Measurements from ENCODE around the gene ZNF556.
"Not testable (repeated sequence)": the region's sequence is repeated elsewhere in the genome, so short reads cannot be mapped to it uniquely, and the experiment has no call there.

The ZNF556 gene

GRCh38 chr19:2853015-2853606 lies 14.0 kb upstream of the ZNF556 start:
- no peak overlapping the region for H3K4me3 ChIP-seq (ENCODE audit: low read depth, low read length)

- H3K4me3 ChIP-seq (ENCODE audit: low read depth, low read length), result no peak overlapping the region
Observed at GRCh38 chr19:2854849-2855248, 12.3 kb upstream of the ZNF556 start.

GRCh38 chr19:2856457-2857050 lies 10.6 kb upstream of the ZNF556 start:
- no peak overlapping the region for H3K4me3 ChIP-seq (ENCODE audit: low read depth, low read length)

GRCh38 chr19:2858864-2859263 lies 8.3 kb upstream of the ZNF556 start:
- H3K4me3 ChIP-seq (ENCODE audit: low read depth, low read length), result no peak overlapping the region

- H3K4me3 ChIP-seq (ENCODE audit: low read depth, low read length), result no peak overlapping the region
Observed at GRCh38 chr19:2863816-2864215, 3.3 kb upstream of the ZNF556 start.

GRCh38 chr19:2865334-2866100 lies 1.6 kb upstream of the ZNF556 start:
- no peak overlapping the region for H3K4me3 ChIP-seq (ENCODE audit: low read depth, low read length)

GRCh38 chr19:2866495-2867024 lies 575 bp upstream of the ZNF556 start:
- no peak overlapping the region for H3K4me3 ChIP-seq (ENCODE audit: low read depth, low read length)

- H3K4me3 ChIP-seq (ENCODE audit: low read depth, low read length), result no peak overlapping the region
Observed at GRCh38 chr19:2869618-2870017, 2.5 kb downstream of the ZNF556 start.

GRCh38 chr19:2872175-2872574 lies 5.0 kb downstream of the ZNF556 start:
- H3K4me3 ChIP-seq (ENCODE audit: low read depth, low read length), result not testable (repeated sequence)

- H3K4me3 ChIP-seq (ENCODE audit: low read depth, low read length), result no peak overlapping the region
Observed at GRCh38 chr19:2877398-2878331, 10.5 kb downstream of the ZNF556 start.

GRCh38 chr19:2883686-2884439 lies 16.7 kb downstream of the ZNF556 start:
- H3K4me3 ChIP-seq (ENCODE audit: low read depth, low read length), result no peak overlapping the region

- H3K4me3 ChIP-seq (ENCODE audit: low read depth, low read length), result no peak overlapping the region
Observed at GRCh38 chr19:2885736-2886135, 18.6 kb downstream of the ZNF556 start.

- no peak overlapping the region for H3K4me3 ChIP-seq (ENCODE audit: low read depth, low read length)
Observed at GRCh38 chr19:2887391-2887914, 20.3 kb downstream of the ZNF556 start.

- H3K4me3 ChIP-seq (ENCODE audit: low read depth, low read length), result no peak overlapping the region
Observed at GRCh38 chr19:2888731-2889224, 21.6 kb downstream of the ZNF556 start.

GRCh38 chr19:2890531-2890930 lies 23.4 kb downstream of the ZNF556 start:
- H3K4me3 ChIP-seq (ENCODE audit: low read depth, low read length), result not testable (repeated sequence)

GRCh38 chr19:2896694-2897093 lies 29.6 kb downstream of the ZNF556 start:
- H3K4me3 ChIP-seq (ENCODE audit: low read depth, low read length), result no peak overlapping the region

- peak within 1 kb of the TSS; percentile 80 for H3K4me3 ChIP-seq (ENCODE audit: low read depth, low read length)
Observed at GRCh38 chr19:2900296-2901252, 33.4 kb downstream of the ZNF556 start, which contains the start of gene ZNF57. Gene ZNF57 (plus strand): TSS chr19:2900928. CDS start chr19:2901046, 118 bp downstream.

- H3K4me3 ChIP-seq (ENCODE audit: low read depth, low read length), result no peak overlapping the region
Observed at GRCh38 chr19:2902590-2903218, 35.6 kb downstream of the ZNF556 start.
